ENCODE measurements around the gene CAD. TPM values are rescaled to one million over a fixed set of nuclear protein-coding genes. Genes with fewer than 3 reads are reported as not detected.

CAD gene
- total and polyA plus RNA-seq, 9 of the 15 experiments (the other 6 are each of a cell fraction or from before 2014, with no cell fraction given), result 7.5 to 126 (median 33.7) TPM

DNA sequence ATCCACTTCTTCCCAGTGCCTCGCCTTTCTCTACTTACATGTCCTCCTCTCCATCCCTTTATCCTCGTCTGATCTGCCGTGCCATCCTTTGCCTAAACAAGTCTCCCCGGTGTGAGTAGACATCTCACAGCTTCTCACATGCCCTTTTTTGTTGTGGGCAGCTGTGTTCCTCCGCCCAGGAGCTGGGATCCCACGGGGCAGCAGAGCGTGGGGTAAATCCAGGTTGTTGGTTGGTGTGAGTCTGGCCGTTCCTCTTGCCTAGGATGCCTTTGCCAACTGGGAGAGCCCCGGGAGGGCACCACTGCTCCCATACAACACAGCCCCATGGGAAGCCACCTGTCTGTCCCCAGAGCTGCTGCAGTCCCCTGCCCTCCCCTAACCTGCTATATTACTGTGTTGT, 23.2 kb downstream of the CAD start:
- no peak for FAIRE-seq
- H3K36me3 ChIP-seq (ENCODE audit: control insufficient read depth, insufficient read depth, low read length), result peaks cover 92% of the 10 kb centered on the region
- ChIA-PET CTCF (ENCODE audit: low intra/inter-chr PET ratio) (no interaction called here), POLR2A (no interaction called here)
- in situ Hi-C loops (cut with MboI) (no loop called here), intact Hi-C loops (cut with micrococcal nuclease) (no loop called here)
- no peaks in the 10 kb centered on the region for H3K27me3 ChIP-seq (ENCODE audit: control insufficient read depth in 2 of 2, insufficient read depth in 2 of 2, low read length in 2 of 2)
- 0 out of 2 replicates have a peak, but pooled peaks cover 4% of the 10 kb centered on the region for H4K20me1 ChIP-seq (replicated peaks; ENCODE audit: control insufficient read depth, insufficient read depth, low read length)
- H2AFZ ChIP-seq (ENCODE audit: low read depth, low read length), result no peak overlapping the region
- no peaks in the 10 kb centered on the region for H3K79me2 ChIP-seq (ENCODE audit: control insufficient read depth, insufficient read depth, low read length)
- 91% methylated on average over 9 of the region's 9 CpGs for WGBS (ENCODE audit: insufficient coverage, low coverage, missing lambda C conversion rate)
- H3K4me3 ChIP-seq, result no peak overlapping the region
- H3K9ac ChIP-seq (ENCODE audit: insufficient read depth in 1 of 2, low read depth in 2 of 2, low read length in 2 of 2), result peak overlapping the region in 1 of 2 experiments; percentile 22; a peak in 1 of 4 replicates
- no peak overlapping the region for H3K27ac ChIP-seq (ENCODE audit: extremely low read depth, low read depth, low read length)
- peaks cover 0 to 6% of the 10 kb centered on the region in 2 experiments; a peak in 1 of 5 replicates for H3K4me1 ChIP-seq (replicated peaks in 1 of 2; ENCODE audit: control insufficient read depth in 2 of 2, insufficient read depth in 2 of 2, low read length in 2 of 2)
- H3K4me2 ChIP-seq (ENCODE audit: insufficient read depth, low read length), result no peak overlapping the region
- no peaks in the 10 kb centered on the region for H3K9me3 ChIP-seq (replicated peaks; ENCODE audit: control insufficient read depth, insufficient read depth, low read depth, low read length)
- no peak for ATAC-seq
- DNase-seq (ENCODE audit: extremely low read depth in 1 of 4, low spot score in 3 of 4), result no peak
- no TSS peak for BruUV-seq (replicated peaks)
- no peaks in the 10 kb centered on the region for H3K9me1 ChIP-seq (ENCODE audit: control insufficient read depth, insufficient read depth, low read length)
- no peak for TF ChIP-seq DACH1 (IDR thresholded peaks at IDR 0.05; ENCODE audit: partially characterized antibody)
- TF ChIP-seq ZFP91 (CRISPR knock-in tag; IDR thresholded peaks at IDR 0.05), result no peak
- TF ChIP-seq SLC30A9 (CRISPR knock-in tag; IDR thresholded peaks at IDR 0.05), result no peak
- TF ChIP-seq, protein P1, sequence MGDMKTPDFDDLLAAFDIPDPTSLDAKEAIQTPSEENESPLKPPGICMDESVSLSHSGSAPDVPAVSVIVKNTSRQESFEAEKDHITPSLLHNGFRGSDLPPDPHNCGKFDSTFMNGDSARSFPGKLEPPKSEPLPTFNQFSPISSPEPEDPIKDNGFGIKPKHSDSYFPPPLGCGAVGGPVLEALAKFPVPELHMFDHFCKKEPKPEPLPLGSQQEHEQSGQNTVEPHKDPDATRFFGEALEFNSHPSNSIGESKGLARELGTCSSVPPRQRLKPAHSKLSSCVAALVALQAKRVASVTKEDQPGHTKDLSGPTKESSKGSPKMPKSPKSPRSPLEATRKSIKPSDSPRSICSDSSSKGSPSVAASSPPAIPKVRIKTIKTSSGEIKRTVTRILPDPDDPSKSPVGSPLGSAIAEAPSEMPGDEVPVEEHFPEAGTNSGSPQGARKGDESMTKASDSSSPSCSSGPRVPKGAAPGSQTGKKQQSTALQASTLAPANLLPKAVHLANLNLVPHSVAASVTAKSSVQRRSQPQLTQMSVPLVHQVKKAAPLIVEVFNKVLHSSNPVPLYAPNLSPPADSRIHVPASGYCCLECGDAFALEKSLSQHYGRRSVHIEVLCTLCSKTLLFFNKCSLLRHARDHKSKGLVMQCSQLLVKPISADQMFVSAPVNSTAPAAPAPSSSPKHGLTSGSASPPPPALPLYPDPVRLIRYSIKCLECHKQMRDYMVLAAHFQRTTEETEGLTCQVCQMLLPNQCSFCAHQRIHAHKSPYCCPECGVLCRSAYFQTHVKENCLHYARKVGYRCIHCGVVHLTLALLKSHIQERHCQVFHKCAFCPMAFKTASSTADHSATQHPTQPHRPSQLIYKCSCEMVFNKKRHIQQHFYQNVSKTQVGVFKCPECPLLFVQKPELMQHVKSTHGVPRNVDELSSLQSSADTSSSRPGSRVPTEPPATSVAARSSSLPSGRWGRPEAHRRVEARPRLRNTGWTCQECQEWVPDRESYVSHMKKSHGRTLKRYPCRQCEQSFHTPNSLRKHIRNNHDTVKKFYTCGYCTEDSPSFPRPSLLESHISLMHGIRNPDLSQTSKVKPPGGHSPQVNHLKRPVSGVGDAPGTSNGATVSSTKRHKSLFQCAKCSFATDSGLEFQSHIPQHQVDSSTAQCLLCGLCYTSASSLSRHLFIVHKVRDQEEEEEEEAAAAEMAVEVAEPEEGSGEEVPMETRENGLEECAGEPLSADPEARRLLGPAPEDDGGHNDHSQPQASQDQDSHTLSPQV (IDR thresholded peaks at IDR 0.05), result no peak
- TF ChIP-seq, protein P2, sequence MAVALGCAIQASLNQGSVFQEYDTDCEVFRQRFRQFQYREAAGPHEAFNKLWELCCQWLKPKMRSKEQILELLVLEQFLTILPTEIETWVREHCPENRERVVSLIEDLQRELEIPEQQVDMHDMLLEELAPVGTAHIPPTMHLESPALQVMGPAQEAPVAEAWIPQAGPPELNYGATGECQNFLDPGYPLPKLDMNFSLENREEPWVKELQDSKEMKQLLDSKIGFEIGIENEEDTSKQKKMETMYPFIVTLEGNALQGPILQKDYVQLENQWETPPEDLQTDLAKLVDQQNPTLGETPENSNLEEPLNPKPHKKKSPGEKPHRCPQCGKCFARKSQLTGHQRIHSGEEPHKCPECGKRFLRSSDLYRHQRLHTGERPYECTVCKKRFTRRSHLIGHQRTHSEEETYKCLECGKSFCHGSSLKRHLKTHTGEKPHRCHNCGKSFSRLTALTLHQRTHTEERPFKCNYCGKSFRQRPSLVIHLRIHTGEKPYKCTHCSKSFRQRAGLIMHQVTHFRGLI (CRISPR knock-in tag; IDR thresholded peaks at IDR 0.05), result no peak
- no peak for TF ChIP-seq ARID2 (IDR thresholded peaks at IDR 0.05)
- TF ChIP-seq ARID1B (IDR thresholded peaks at IDR 0.05), result no peak
